Measurements from ENCODE around the gene CNTNAP4.

CNTNAP4 gene

DNA sequence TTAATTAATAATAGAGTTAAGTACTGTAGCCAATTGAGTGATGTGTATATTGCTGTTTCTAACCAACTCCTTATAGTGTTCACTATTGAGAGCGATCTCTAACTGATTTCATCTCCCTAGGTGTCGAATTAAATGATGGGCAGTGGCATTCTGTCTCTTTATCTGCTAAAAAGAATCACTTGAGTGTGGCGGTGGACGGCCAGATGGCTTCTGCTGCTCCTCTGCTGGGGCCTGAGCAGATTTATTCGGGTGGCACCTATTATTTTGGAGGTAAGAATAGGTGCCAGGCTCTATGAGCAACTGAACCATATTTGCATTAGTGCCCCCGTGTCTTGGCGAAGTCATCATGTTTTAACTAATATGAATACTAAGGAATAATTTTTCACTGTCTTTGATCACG is 184.6 kb downstream of the CNTNAP4 start:
- DNase-seq: no peak
- no peak for TF ChIP-seq POLR2A (IDR thresholded peaks at IDR 0.05; ENCODE audit: low read length)
- TF ChIP-seq GATA1 (IDR thresholded peaks at IDR 0.05; ENCODE audit: low read depth, low read length): no peak

DNA sequence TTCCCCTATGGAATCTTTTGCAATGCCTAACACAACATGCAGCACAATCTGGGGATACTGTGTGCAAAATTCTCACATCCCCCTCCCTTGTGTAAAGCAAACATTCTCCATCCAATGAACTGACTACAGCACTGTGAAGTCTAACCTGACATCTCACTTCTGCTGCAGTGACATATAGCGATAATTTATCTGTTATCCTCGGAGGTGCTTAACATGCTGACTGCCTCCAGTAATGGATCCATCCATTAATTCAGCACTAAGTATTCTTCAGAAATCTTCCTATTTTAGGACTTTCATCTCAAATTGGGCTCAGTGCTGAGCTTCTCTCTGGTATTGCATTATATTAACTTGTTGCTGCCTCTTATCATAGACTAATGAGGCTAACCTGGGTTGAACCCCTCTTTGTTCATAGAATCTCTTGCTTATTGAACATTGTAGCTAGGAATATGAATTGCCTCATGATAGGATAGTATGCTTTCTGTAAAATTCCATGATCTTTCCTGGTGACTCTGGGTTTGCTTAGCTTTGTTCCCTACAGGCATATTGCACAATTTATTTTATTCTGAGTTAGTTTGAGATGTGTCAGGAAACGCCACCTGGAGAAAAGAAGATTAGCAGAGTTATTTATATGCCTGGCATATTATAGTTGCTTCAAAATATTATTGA is 187.9 kb downstream of the CNTNAP4 start:
- TF ChIP-seq GATA1 (IDR thresholded peaks at IDR 0.05; ENCODE audit: low read depth, low read length): no peak
- TF ChIP-seq POLR2A (IDR thresholded peaks at IDR 0.05; ENCODE audit: low read length): no peak
- no peak for DNase-seq

GRCh38 chr16:76466871-76467270 is 189.7 kb downstream of the CNTNAP4 start:
- no peak for TF ChIP-seq POLR2A (IDR thresholded peaks at IDR 0.05; ENCODE audit: low read length)
- no peak for TF ChIP-seq GATA1 (IDR thresholded peaks at IDR 0.05; ENCODE audit: low read depth, low read length)

GRCh38 chr16:76474048-76474447 is 196.8 kb downstream of the CNTNAP4 start:
- TF ChIP-seq GATA1 (IDR thresholded peaks at IDR 0.05; ENCODE audit: low read depth, low read length) (no peak), POLR2A (IDR thresholded peaks at IDR 0.05; ENCODE audit: low read length) (no peak)

More at GRCh38 chr16:76466871-76467270, 189.7 kb downstream of the CNTNAP4 start:
- no peak for DNase-seq

GRCh38 chr16:76478105-76478504 is 200.9 kb downstream of the CNTNAP4 start:
- DNase-seq: no peak
- TF ChIP-seq POLR2A (IDR thresholded peaks at IDR 0.05; ENCODE audit: low read length) (no peak), GATA1 (IDR thresholded peaks at IDR 0.05; ENCODE audit: low read depth, low read length) (no peak)

More at GRCh38 chr16:76474048-76474447, 196.8 kb downstream of the CNTNAP4 start:
- DNase-seq: no peak

- no peak for TF ChIP-seq POLR2A (IDR thresholded peaks at IDR 0.05; ENCODE audit: low read length)
- no peak for TF ChIP-seq GATA1 (IDR thresholded peaks at IDR 0.05; ENCODE audit: low read depth, low read length)
- DNase-seq: no peak
Measured at GRCh38 chr16:76483307-76483909, 206.2 kb downstream of the CNTNAP4 start.

DNA sequence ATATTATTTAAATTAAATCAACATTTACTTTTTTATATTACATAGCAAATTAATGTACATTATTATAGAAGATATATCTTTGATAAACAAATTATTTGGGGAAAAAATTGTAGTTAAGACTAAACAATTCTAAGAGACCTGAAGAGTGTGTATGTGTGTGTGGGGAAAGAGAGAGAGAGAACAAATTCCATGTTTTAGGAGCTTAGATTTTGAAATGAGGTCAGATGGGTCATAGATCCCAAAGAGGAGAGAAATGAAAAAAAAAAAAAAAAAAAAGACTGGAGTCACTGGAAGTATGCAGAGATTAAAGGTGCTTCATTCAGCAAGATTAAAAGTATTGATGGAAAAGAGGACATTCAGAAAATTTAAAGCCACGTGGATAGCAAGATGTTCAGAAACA is 206.8 kb downstream of the CNTNAP4 start:
- TF ChIP-seq POLR2A (IDR thresholded peaks at IDR 0.05; ENCODE audit: low read length) (no peak), GATA1 (IDR thresholded peaks at IDR 0.05; ENCODE audit: low read depth, low read length) (no peak)
- DNase-seq: no peak

DNA sequence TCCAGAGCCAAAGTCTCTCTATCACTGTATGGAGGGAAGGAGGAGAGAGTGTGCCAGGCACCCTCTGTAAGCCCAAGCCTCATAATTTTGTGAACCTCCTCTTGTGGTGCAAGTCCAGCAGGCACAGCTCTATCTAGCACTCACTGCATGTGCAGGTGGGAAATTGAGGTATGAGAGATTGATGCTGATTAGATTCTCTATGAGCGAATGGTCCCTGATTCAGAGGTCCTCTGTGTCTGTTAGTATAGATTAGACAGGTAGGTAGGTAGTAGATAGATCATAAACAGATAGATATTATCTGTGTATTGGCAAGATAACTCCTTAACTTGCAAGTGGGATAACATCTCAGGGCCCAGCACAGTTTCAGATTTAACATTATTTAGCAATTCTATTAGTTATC is 209.5 kb downstream of the CNTNAP4 start:
- TF ChIP-seq GATA1 (IDR thresholded peaks at IDR 0.05; ENCODE audit: low read depth, low read length) (no peak), POLR2A (IDR thresholded peaks at IDR 0.05; ENCODE audit: low read length) (no peak)
- no peak for DNase-seq

- no peak for DNase-seq
- TF ChIP-seq GATA1 (IDR thresholded peaks at IDR 0.05; ENCODE audit: low read depth, low read length): no peak
- TF ChIP-seq POLR2A (IDR thresholded peaks at IDR 0.05; ENCODE audit: low read length): no peak
Measured at GRCh38 chr16:76487411-76488064, 210.3 kb downstream of the CNTNAP4 start.

DNA sequence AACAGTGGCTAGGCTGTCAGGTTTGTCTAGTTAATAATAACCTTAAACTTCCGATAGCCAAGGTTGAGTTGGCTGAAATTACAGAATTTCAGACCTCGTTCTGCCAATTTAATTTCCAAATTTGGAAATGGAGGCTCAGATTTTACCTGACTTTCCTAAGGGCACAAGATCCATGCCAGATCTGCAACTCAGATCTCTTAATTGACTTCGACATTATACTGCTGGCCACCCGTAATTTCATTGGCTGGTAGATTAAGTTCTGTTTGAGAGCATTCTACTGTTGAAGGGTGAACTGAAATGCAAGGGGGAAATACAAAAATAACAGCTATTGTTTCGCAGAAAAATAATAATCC is 210.8 kb downstream of the CNTNAP4 start:
- TF ChIP-seq GATA1 (IDR thresholded peaks at IDR 0.05; ENCODE audit: low read depth, low read length): no peak
- TF ChIP-seq POLR2A (IDR thresholded peaks at IDR 0.05; ENCODE audit: low read length): no peak
- no peak for DNase-seq

- no peak for DNase-seq
- TF ChIP-seq POLR2A (IDR thresholded peaks at IDR 0.05; ENCODE audit: low read length): no peak
- no peak for TF ChIP-seq GATA1 (IDR thresholded peaks at IDR 0.05; ENCODE audit: low read depth, low read length)
Measured at GRCh38 chr16:76490036-76490639, 212.9 kb downstream of the CNTNAP4 start.

DNA sequence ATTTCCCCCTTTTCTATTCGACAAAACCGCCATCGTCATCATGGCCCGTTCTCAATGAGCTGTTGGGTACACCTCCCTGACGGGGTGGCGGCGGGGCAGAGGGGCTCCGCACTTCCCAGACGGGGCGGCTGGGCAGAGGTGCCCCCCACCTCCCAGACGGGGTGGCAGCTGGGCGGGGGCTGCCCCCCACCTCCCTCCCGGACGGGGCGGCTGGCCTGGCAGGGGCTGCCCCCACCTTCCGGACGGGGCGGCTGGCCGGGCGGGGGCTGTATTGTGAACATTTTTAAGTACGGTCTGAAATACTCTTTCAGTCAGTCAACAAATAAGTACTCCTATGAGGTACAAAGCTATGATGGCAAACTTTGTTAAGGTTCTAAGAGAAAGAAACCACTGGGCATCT is 222.8 kb downstream of the CNTNAP4 start:
- TF ChIP-seq POLR2A (IDR thresholded peaks at IDR 0.05; ENCODE audit: low read length) (no peak), GATA1 (IDR thresholded peaks at IDR 0.05; ENCODE audit: low read depth, low read length) (no peak)
- DNase-seq: no peak

- no peak for DNase-seq
- no peak for TF ChIP-seq POLR2A (IDR thresholded peaks at IDR 0.05; ENCODE audit: low read length)
- no peak for TF ChIP-seq GATA1 (IDR thresholded peaks at IDR 0.05; ENCODE audit: low read depth, low read length)
Measured at GRCh38 chr16:76502063-76502462, 224.9 kb downstream of the CNTNAP4 start.

GRCh38 chr16:76502555-76502954 is 225.4 kb downstream of the CNTNAP4 start:
- no peak for TF ChIP-seq GATA1 (IDR thresholded peaks at IDR 0.05; ENCODE audit: low read depth, low read length)
- TF ChIP-seq POLR2A (IDR thresholded peaks at IDR 0.05; ENCODE audit: low read length): no peak
- DNase-seq: no peak
